H9 (cell line): Measurements from ENCODE around the gene SCD5. TPM values are rescaled to one million over a fixed set of nuclear protein-coding genes. Genes with fewer than 3 reads are reported as not detected.

Source experiments
- DNase-seq: peaks from one replicate; pipeline ENCODE4 v3.0.0-alpha.2; 2017
- H2AFZ ChIP-seq: one replicate; pipeline ENCODE4 v1.6.1; 2013; ENCODE audit warnings: mild to moderate bottlenecking, low read length, control low read depth, moderate library complexity
- H2AK5ac ChIP-seq: 2 replicates; pipeline ENCODE4 v1.6.1; 2013; ENCODE audit warnings: low read length, control low read depth, mixed read lengths; ENCODE audit not compliant: insufficient read length
- H2BK120ac ChIP-seq: one replicate; pipeline ENCODE4 v1.6.1; 2013; ENCODE audit warnings: low read depth, mild to moderate bottlenecking, low read length, control low read depth, inconsistent platforms; ENCODE audit not compliant: poor library complexity, severe bottlenecking
- H2BK12ac ChIP-seq: 2 replicates; pipeline ENCODE4 v1.6.1; 2013; ENCODE audit warnings: low read length, control low read depth, mixed read lengths, low read depth; ENCODE audit not compliant: insufficient read length
- H2BK15ac ChIP-seq: 2 replicates; pipeline ENCODE4 v1.6.1; 2013; ENCODE audit warnings: low read depth, low read length, control low read depth
- H2BK20ac ChIP-seq: one replicate; pipeline ENCODE4 v1.6.1; 2013; ENCODE audit warnings: low read depth, mild to moderate bottlenecking, low read length, control low read depth, inconsistent platforms; ENCODE audit not compliant: poor library complexity, severe bottlenecking
- H2BK5ac ChIP-seq: 2 replicates; pipeline ENCODE4 v1.6.1; 2013; ENCODE audit warnings: low read length, control low read depth, mixed read lengths; ENCODE audit not compliant: insufficient read length
- H3K14ac ChIP-seq: 2 replicates; pipeline ENCODE4 v1.6.1; 2013; ENCODE audit warnings: low read length, control low read depth; ENCODE audit not compliant: insufficient read depth
- H3K18ac ChIP-seq: 2 replicates; pipeline ENCODE4 v1.6.1; 2013; ENCODE audit warnings: low read depth, mild to moderate bottlenecking, mixed read lengths, low read length, control low read depth; ENCODE audit not compliant: insufficient read length
- H3K23ac ChIP-seq: 2 replicates; pipeline ENCODE4 v1.6.1; 2013; ENCODE audit warnings: low read length, control low read depth, mixed read lengths, low read depth; ENCODE audit not compliant: insufficient read length
- H3K23me2 ChIP-seq: 2 replicates; pipeline ENCODE4 v1.6.1; 2013; ENCODE audit warnings: low read depth, mild to moderate bottlenecking, mixed read lengths, low read length, control low read depth; ENCODE audit not compliant: insufficient read length, poor library complexity, severe bottlenecking
- H3K27ac ChIP-seq: 2 replicates; pipeline ENCODE4 v1.5.1; 2013; ENCODE audit warnings: low read length, control low read depth, mixed read lengths, low read depth; ENCODE audit not compliant: insufficient read length
- H3K27me3 ChIP-seq: 2 replicates; pipeline ENCODE4 v1.6.1; 2013; ENCODE audit warnings: low read length, control low read depth, inconsistent platforms; ENCODE audit not compliant: insufficient read depth
- H3K4ac ChIP-seq: 2 replicates; pipeline ENCODE4 v1.6.1; 2013; ENCODE audit warnings: low read depth, mild to moderate bottlenecking, control low read depth, inconsistent platforms, low read length, moderate library complexity
- H3K4me1 ChIP-seq: 2 replicates; pipeline ENCODE4 v1.6.1; 2013; ENCODE audit warnings: low read length, control low read depth, inconsistent platforms; ENCODE audit not compliant: insufficient read depth
- H3K4me2 ChIP-seq: 2 replicates; pipeline ENCODE4 v1.6.1; 2013; ENCODE audit warnings: low read length, control low read depth, mixed read lengths; ENCODE audit not compliant: insufficient read length, insufficient read depth
- H3K56ac ChIP-seq: 2 replicates; pipeline ENCODE4 v1.6.1; 2013; ENCODE audit warnings: low read depth, mild to moderate bottlenecking, mixed read lengths, low read length, control low read depth; ENCODE audit not compliant: insufficient read length
- H3K79me1 ChIP-seq: 2 replicates; pipeline ENCODE4 v1.6.1; 2013; ENCODE audit warnings: low read depth, mild to moderate bottlenecking, moderate library complexity, low read length, control low read depth, inconsistent platforms; ENCODE audit not compliant: insufficient read depth, poor library complexity, severe bottlenecking
- H3K79me2 ChIP-seq: 2 replicates; pipeline ENCODE4 v1.6.1; 2013; ENCODE audit warnings: low read length, control low read depth, inconsistent platforms; ENCODE audit not compliant: insufficient read depth
- H3K9ac ChIP-seq: 2 replicates; pipeline ENCODE4 v1.6.1; 2013; ENCODE audit warnings: low read length, control low read depth, mixed read lengths; ENCODE audit not compliant: insufficient read length; ENCODE audit errors: extremely low read depth
- H3K9me3 ChIP-seq: one replicate; pipeline ENCODE4 v1.6.1; 2013; ENCODE audit warnings: low read depth, low read length, inconsistent platforms; ENCODE audit not compliant: control insufficient read depth
- H3T11ph ChIP-seq: one replicate; pipeline ENCODE4 v1.6.1; 2013; ENCODE audit warnings: mild to moderate bottlenecking, low read length, control low read depth, inconsistent platforms
- H4K20me1 ChIP-seq: one replicate; pipeline ENCODE4 v1.6.1; 2013; ENCODE audit not compliant: control insufficient read depth, insufficient read length, insufficient read depth
- H4K5ac ChIP-seq: 2 replicates; pipeline ENCODE4 v1.6.1; 2013; ENCODE audit warnings: low read depth, mild to moderate bottlenecking, mixed read lengths, low read length, control low read depth; ENCODE audit not compliant: insufficient read length
- H4K8ac ChIP-seq: replicated peaks from 2 replicates; pipeline ENCODE4 v1.6.1; 2013; ENCODE audit warnings: low read length, control low read depth, mixed read lengths, low read depth; ENCODE audit not compliant: insufficient read length
- H4K91ac ChIP-seq: 2 replicates; pipeline ENCODE4 v1.6.1; 2013; ENCODE audit warnings: low read depth, mild to moderate bottlenecking, moderate library complexity, mixed read lengths, low read length, control low read depth; ENCODE audit not compliant: insufficient read length
- H3K27ac Mint-ChIP-seq, 3 experiments: 2 replicates in 2 of 3; 3 replicates in 1 of 3; pipeline ENCODE4 v1.8.0; 2020 to 2021; ENCODE audit warnings: mixed read lengths in 3 of 3, mild to moderate bottlenecking in 1 of 3, moderate library complexity in 1 of 3
- H3K27me3 Mint-ChIP-seq: 2 replicates; pipeline ENCODE4 v1.8.0; 2021; ENCODE audit warnings: low read depth, mild to moderate bottlenecking, moderate library complexity, mixed read lengths
- H3K36me3 Mint-ChIP-seq, 3 experiments: 2 replicates in 2 of 3; 3 replicates in 1 of 3; pipeline ENCODE4 v1.8.0; 2020 to 2021; ENCODE audit warnings: low read depth in 3 of 3, mixed read lengths in 3 of 3; ENCODE audit not compliant: insufficient read depth in 1 of 3
- H3K4me1 Mint-ChIP-seq, 2 experiments: 2 replicates each; pipeline ENCODE4 v1.8.0; 2020; ENCODE audit warnings: mixed read lengths in 2 of 2
- H3K4me3 Mint-ChIP-seq, 2 experiments: 2 replicates in 1 of 2; 3 replicates in 1 of 2; pipeline ENCODE4 v1.8.0; 2020 to 2021; ENCODE audit warnings: mild to moderate bottlenecking in 2 of 2, mixed read lengths in 2 of 2, moderate library complexity in 1 of 2
- H3K9me3 Mint-ChIP-seq, 2 experiments: 2 replicates in 1 of 2; 3 replicates in 1 of 2; pipeline ENCODE4 v1.8.0; 2020; ENCODE audit warnings: mild to moderate bottlenecking in 2 of 2, mixed read lengths in 2 of 2, moderate library complexity in 1 of 2
- WGBS: extraction: QIAGEN DNeasy Blood & Tissue Kit; methylation state at CpG from one replicate; pipeline ENCODE4 v1.1.7; 2013; ENCODE audit warnings: missing lambda C conversion rate, low lambda C conversion rate, mixed read lengths; ENCODE audit not compliant: insufficient read length; ENCODE audit errors: extremely low coverage; 5-methylcytosine and 5-hydroxymethylcytosine counted together
- total RNA-seq: library from RNA; stranded (reverse); gene quantifications from 2 replicates; pipeline ENCODE4 v1.2.1, GENCODE V29; 2021
- TF ChIP-seq, protein P1 (sequence below): fragments of 200-600 bp; sonication (generic); conservative IDR thresholded peaks from 3 replicates; pipeline ENCODE4 v1.8.0; 2021; ENCODE audit warnings: antibody characterized with exemption, mild to moderate bottlenecking

Gene SCD5
- total RNA-seq, 1 experiment from 2014 or later = 0.68 TPM

DNA sequence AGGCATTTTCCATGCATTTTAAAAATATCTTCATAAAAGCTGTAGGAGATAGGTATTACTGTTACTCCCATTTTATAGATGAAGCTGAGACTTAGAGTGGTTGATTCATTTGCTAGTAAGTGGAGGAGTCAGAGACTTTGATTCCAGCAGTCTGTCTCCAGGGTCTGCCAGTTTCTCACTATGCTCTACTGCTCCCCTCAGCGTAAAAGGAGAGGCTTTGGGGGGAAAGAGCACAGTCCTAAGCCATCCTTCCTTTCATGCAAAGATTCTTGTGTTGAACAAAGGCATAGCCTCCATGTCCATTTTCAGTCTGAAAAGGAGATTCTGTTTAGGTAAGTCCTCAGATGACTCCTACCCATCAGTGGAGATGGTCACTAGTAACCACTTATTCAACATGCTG is 119.1 kb downstream of the SCD5 start:
- Histone ChIP-seq H4K5ac (no peak overlapping the region), H2BK120ac (no peak overlapping the region), H3K4ac (no peak overlapping the region), H2AK5ac (no peak overlapping the region), H2BK15ac (no peak overlapping the region), H2BK20ac (no peak overlapping the region), H3K56ac (no peak overlapping the region), H2BK12ac (no peak overlapping the region), H3K14ac (no peak overlapping the region), H3K23ac (no peak overlapping the region), H3K4me2 (no peak overlapping the region), H3K9ac (no peak overlapping the region), H4K8ac (no peak overlapping the region), H3K27me3 (no peaks in the 10 kb centered on the region), H2AFZ (no peak overlapping the region), H4K91ac (no peak overlapping the region), H3K18ac (no peak overlapping the region), H2BK5ac (no peak overlapping the region), H3K79me2 (no peaks in the 10 kb centered on the region), H3K4me1 (peaks cover 2% of the 10 kb centered on the region; the same call in 1 of the 2 replicates), H3K9me3 (no peaks in the 10 kb centered on the region), H3T11ph (no peak overlapping the region), H3K27ac (no peak overlapping the region), H3K23me2 (no peaks in the 10 kb centered on the region), H4K20me1 (no peaks in the 10 kb centered on the region), H3K79me1 (no peaks in the 10 kb centered on the region)
- Mint-ChIP-seq H3K4me1 (peaks cover 5 to 6% of the 10 kb centered on the region in 2 experiments), H3K27ac (no peak overlapping the region), H3K9me3 (no peaks in the 10 kb centered on the region), H3K4me3 (no peak overlapping the region), H3K36me3 (no peaks in the 10 kb centered on the region), H3K27me3 (no peaks in the 10 kb centered on the region; the same call in 1 of the 2 replicates)
- no CpG with 5 or more reads among the region's 1 CpG for WGBS
- DNase-seq = no peak
- TF ChIP-seq, protein P1, sequence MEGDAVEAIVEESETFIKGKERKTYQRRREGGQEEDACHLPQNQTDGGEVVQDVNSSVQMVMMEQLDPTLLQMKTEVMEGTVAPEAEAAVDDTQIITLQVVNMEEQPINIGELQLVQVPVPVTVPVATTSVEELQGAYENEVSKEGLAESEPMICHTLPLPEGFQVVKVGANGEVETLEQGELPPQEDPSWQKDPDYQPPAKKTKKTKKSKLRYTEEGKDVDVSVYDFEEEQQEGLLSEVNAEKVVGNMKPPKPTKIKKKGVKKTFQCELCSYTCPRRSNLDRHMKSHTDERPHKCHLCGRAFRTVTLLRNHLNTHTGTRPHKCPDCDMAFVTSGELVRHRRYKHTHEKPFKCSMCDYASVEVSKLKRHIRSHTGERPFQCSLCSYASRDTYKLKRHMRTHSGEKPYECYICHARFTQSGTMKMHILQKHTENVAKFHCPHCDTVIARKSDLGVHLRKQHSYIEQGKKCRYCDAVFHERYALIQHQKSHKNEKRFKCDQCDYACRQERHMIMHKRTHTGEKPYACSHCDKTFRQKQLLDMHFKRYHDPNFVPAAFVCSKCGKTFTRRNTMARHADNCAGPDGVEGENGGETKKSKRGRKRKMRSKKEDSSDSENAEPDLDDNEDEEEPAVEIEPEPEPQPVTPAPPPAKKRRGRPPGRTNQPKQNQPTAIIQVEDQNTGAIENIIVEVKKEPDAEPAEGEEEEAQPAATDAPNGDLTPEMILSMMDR = peak; percentile 35; the same call in 2 of the 3 replicates
